GM21390 (cell line): ENCODE data around the gene F7.

Experiments
- ATAC-seq: cut with Tn5 transposase; IDR thresholded peaks from one replicate; pipeline ENCODE4 v1.9.1; 2021; ENCODE audit not compliant: unreplicated experiment

The F7 gene

DNA sequence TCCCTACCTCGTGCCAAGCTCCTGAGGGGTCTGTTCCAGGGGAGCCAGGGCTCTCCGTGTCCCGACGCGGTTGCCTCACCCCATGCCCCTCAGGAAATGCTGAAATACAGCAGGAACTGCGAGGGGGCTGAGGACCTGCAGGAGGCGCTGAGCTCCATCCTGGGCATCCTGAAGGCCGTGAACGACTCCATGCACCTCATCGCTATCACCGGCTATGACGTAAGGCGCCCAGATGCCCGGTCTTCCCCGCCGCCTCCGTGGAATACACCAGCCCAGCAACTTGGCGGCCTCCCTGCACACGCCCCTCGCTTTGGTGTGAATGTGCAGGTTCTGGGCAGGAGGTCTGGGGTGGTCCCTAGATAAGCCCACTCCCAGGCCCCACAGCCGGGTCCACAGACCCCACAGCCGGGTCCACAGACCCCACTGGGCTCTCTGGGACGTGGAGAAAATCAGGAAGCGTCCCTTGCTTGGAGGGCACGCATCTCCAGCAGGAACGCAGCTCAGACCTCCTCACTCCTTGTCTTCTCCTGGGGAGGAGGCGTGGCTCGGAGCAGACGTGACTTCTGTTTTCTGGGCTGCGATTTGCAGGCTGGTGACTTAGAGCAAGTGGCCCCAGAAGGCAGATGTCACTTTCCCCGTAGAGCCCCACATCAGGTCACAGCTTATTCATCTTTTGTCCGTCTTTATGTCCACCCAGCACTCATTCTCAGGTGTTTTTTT is 19.4 kb upstream of the F7 start:
- no peak for ATAC-seq

DNA sequence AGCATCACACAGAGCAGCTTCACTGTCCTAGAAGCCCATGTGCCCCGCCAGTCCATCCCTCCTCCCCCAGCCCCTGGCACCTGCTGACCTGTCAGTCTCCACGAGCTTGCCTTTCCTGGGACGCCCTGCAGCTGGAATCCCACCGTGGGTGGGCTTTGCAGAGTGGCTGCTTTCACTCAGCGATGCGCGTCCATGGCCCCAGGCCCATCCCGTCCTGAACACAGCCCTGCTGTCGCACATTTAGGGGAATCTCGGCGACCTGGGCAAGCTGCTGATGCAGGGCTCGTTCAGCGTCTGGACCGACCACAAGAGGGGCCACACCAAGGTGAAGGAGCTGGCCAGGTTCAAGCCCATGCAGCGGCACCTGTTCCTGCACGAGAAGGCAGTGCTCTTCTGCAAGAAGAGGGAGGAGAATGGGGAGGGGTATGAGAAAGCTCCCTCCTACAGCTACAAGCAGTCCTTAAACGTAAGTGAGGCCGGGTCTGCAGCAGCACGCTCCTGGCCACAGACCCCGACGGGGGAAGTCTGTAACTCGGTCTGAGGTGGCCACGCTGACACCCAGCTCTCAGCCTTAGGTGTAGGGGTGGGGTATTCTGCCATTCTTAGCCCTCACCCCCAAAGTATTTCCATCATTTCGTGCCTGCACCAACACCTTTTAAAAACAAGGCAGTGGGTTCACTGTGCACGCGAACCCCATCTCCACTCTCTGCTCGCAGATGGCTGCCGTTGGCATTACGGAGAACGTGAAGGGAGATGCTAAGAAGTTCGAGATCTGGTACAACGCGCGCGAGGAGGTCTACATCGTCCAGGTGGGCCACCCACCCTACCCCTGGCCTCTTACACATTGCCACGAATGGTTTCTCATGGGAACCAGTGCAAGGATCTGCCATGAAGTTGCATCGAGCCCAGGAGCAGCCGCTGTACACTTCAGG is 18.3 kb upstream of the F7 start:
- no peak for ATAC-seq

DNA sequence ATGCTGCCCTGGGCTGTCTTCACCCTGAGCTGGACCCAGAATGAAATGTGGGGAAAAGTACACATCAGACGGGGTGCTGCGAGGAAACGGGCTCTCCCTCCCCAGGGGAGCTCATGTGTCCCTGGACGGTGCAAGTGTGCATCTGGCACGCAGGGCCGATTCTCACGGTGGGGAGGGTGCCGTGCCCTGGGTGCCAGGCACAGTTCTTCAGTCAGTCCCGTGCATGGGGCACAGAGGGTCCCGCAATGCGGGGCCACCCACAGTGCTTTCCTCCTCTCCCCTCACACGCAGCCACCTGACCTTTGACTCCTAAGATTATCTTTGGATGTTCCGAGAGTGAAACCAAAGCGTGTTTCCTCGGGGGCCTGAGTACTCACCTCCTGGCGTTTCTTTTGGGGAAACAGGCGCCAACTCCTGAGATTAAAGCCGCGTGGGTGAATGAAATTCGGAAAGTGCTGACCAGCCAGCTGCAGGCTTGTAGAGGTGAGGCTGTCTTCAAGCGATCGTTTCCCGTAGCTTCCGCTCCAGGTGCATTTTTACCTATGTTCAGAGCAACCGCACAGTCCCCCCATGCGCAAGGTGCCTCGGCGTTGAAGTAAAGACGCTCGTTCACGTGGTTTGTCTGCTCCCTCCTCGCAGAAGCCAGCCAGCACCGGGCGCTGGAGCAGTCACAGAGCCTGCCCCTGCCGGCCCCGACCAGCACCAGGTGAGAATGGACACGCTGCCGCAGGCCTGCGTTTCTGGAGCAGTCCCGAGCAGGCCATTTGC is 17.5 kb upstream of the F7 start:
- no peak for ATAC-seq

GRCh38 chr13:113088691-113089020 is 16.9 kb upstream of the F7 start:
- ATAC-seq, result no peak

DNA sequence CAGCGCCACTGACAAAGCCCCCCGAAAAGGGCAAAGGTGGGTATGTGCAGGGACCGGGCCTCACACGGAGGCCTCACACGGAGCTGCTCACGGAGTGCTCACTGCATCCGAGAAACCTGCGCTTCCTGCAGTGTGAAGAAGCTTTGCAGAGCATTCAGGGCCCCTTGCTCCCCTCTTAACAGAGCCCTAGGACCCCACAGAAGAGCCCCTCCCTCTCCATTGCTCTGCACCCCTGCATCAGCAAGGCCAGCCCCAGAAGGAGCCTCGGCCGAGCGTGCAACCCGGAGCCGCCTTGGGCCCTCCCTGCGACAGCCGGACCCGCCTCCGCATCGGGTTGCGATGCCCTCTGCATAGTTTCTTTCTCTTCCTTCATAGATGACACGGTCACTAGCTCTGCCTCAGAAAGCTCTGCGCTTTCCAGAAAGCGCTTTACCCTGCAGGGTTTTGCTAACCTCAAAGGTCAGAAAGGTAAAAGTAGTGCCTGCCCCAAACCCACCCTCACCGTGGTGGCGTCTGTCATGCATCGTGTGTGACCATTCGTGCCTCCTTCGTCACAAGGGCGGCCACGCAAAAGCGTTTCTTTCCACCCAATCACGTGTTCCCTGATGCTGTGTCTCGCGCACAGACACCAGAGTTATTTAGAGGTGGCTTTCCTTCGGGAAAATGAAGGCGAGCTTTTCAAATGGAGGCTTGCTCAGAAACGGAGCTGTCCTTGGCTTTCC is 15.7 kb upstream of the F7 start:
- ATAC-seq, result no peak

DNA sequence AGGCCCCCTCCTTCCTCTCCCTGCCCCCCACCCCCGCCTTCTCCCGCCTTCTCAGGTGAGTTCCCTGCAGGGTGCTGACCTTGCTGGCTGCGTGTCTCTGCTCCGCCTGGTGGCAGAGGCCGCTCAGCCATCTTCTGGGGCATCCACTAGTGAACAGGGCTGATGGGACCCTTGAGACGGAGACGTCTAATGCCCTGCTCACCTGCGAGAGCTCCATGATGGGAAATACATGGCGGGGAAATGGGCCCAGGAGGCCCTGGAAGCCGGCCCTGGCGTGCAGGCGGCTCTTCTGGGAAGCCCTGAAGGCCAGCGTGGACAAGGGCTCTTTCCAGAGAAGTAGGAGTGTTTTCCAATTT is 15.2 kb upstream of the F7 start:
- no peak for ATAC-seq

- ATAC-seq, result no peak
These were observed 14.8 kb upstream of the F7 start for GRCh38 chr13:113090806-113091205.

DNA sequence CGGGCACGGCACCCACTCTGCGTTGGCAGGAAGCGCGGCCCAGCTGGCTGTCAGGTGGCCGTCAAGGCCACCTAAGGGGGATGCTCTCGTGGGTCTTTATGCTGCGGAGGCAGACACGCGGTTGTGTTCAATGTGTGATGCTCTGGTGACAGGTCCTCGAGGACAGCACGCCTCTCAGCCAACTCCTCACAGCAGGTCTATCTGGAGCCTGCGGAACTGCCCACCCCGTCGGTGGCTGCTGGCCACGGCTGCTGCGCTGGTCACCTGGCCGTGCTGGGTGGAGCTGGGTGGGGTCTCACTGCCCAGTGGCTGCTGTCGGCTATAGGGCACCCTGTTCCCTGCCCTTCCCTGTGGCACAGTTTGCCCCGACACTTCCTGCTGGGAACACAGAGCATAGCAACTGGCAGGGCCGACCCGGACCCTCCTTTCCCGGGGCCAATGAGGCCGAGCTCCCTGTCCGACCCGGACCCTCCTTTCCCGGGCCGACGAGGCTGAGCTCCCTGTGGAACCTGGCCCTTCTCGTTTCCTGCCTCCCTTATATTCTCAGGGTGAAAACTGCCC is 14.3 kb upstream of the F7 start:
- ATAC-seq, result no peak

GRCh38 chr13:113091891-113092775 is 13.5 kb upstream of the F7 start:
- no peak for ATAC-seq

GRCh38 chr13:113092776-113093579 is 12.6 kb upstream of the F7 start:
- no peak for ATAC-seq

DNA sequence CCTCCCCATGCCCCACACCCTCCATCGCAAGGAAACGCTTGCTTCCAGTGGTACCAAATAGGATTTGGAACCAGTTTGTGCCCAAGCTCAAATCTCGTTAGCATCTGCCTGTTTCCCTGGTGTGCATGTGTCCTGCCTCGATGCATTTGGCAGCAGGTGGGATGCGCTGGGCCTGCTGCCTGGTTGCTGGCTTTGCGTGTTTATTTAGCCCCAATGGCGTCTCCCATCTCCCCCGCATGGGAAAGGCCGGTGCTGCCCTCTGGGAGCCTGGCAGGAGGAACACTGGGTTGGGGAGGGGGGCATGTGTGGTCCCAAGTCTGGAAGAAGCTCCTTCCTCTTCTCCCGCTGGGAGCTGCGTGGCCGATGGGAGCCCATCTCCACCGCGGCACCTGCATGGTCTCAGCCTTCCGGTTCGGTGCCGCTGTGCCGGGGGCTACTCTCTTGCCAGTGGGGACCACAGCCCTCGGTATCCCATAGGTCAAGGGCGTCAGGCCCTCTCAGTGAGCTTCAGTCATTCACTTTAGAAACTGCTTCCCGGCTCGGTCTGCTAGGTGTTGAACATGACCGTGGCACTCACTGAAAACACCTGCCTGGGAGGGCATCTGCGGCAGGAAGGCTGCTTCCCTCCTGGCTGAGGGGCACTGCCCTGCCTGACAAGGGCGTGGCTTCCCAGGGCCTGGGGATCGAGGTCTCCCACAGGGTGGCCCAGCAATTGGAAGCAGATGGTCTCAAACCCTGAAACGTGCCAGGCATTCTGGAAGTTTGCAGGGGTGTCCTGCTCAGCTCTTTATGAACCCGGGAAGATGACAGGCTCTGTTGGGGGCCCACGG is 11.8 kb upstream of the F7 start:
- no peak for ATAC-seq

DNA sequence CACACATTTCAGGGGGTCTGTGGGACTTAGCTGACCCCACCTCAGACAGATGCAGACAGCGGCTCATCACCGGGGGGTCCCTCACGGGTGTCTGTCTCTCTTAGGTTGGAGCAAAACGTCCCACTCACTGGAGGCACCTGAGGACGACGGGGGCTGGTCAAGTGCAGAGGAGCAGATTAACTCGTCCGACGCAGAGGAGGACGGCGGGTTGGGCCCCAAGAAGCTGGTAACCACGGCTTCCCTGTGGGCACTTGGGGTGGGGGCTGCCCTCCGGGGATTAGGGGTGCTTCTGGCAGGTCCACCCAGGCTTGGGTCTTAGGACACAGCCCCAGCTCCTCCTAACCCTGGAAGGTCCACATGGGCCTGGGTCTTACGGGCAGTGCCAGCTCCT is 11.2 kb upstream of the F7 start:
- no peak for ATAC-seq

GRCh38 chr13:113095146-113096051 is 10.2 kb upstream of the F7 start:
- no peak for ATAC-seq

DNA sequence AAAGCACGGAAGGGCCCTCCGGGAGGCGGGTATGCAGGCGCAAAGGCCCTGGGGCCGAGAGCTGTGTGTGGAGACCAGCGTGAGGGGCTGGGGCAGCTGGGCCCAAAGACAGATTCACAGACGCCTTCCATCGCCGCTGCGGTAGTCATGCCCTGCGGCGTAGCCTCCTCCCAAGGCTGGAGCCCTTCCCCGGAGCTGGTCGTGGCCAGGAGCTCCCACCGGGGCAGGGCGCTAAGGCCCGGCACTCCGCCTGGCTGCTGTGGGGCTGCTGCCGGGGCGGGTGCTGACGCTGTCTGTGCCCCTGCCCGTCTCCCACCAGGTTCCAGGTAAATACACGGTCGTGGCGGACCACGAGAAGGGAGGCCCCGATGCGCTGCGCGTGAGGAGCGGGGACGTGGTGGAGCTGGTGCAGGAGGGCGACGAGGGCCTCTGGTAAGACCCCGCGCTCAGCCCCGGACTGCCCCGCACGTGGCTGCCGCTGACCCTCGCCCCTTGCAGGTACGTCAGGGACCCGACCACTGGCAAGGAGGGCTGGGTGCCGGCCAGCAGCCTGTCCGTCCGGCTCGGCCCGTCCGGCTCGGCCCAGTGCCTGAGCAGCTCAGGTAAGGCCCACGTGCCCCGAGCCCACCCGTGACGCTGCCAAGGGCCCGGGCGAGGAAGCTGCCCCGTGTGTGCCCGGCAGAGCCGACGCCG is 9.4 kb upstream of the F7 start:
- no peak for ATAC-seq

GRCh38 chr13:113096745-113097305 is 8.8 kb upstream of the F7 start:
- no peak for ATAC-seq

GRCh38 chr13:113097651-113098050 is 7.9 kb upstream of the F7 start:
- ATAC-seq, result no peak
